Fibroblast of skin of scalp (primary cell): ENCODE measurements around the gene SLC34A1.
A peak's percentile ranks its signal among the peaks of the same experiment; 100 is the strongest.

Experiments used
- DNase-seq: peaks from one replicate; pipeline ENCODE4 v3.0.0-alpha.2; 2013

SLC34A1 gene

GRCh38 chr5:177432839-177433657 lies 48.8 kb downstream of the SLC34A1 start:
- DNase-seq, result no peak

- no peak for DNase-seq
Measured at GRCh38 chr5:177433658-177434217, 49.5 kb downstream of the SLC34A1 start.

- DNase-seq, result no peak
Measured at GRCh38 chr5:177434437-177434836, 50.2 kb downstream of the SLC34A1 start.

GRCh38 chr5:177434942-177435738 lies 50.9 kb downstream of the SLC34A1 start:
- DNase-seq, result no peak

- DNase-seq, result no peak
Measured at GRCh38 chr5:177435847-177436536, 51.8 kb downstream of the SLC34A1 start.

- no peak for DNase-seq
Measured at GRCh38 chr5:177437623-177438022, 53.4 kb downstream of the SLC34A1 start.

- no peak for DNase-seq
Measured at GRCh38 chr5:177438468-177438867, 54.2 kb downstream of the SLC34A1 start.

- DNase-seq, result no peak
Measured at GRCh38 chr5:177439518-177440053, 55.4 kb downstream of the SLC34A1 start.

- no peak for DNase-seq
Measured at GRCh38 chr5:177440211-177440989, 56.2 kb downstream of the SLC34A1 start.

- no peak for DNase-seq
Measured at GRCh38 chr5:177440990-177441780, 57.0 kb downstream of the SLC34A1 start.

GRCh38 chr5:177442066-177442826 lies 58.0 kb downstream of the SLC34A1 start:
- DNase-seq, result no peak

GRCh38 chr5:177443144-177443983 lies 59.1 kb downstream of the SLC34A1 start:
- no peak for DNase-seq

GRCh38 chr5:177444106-177445051 lies 60.1 kb downstream of the SLC34A1 start:
- DNase-seq, result no peak

GRCh38 chr5:177445052-177445916 lies 61.0 kb downstream of the SLC34A1 start:
- no peak for DNase-seq

- no peak for DNase-seq
Measured at GRCh38 chr5:177445917-177446199, 61.6 kb downstream of the SLC34A1 start.

GRCh38 chr5:177446200-177447065 lies 62.2 kb downstream of the SLC34A1 start, which contains the start of gene PRR7:
TSS of gene PRR7 (plus strand) at chr5:177446814. CDS start at chr5:177455068, 8,254 bp downstream.
- DNase-seq, result peak; percentile 74
